Transverse colon (tissue), 4 donors: Measurements from ENCODE around the gene ZBTB20.

ENCODE experiments used
- CTCF ChIP-seq, 5 experiments: fragments of 200-600 bp in 3 of 5; fragments of 450-650 bp in 2 of 5; sonication (generic) in 3 of 5; IDR thresholded peaks; 1 replicate in 2 of 5; 2 replicates in 3 of 5; pipeline ENCODE4 v1.5.1; 2016 to 2017; ENCODE audit warnings: antibody characterized with exemption in 5 of 5, inconsistent platforms in 3 of 5, mild to moderate bottlenecking in 2 of 5, moderate library complexity in 1 of 5
- EP300 ChIP-seq: sonication (generic); formaldehyde crosslinking; IDR thresholded peaks from one replicate; pipeline ENCODE4 v1.6.1; 2017; ENCODE audit warnings: antibody characterized with exemption, low read depth
- POLR2A ChIP-seq: fragments of 450-650 bp; IDR thresholded peaks from one replicate; pipeline ENCODE4 v1.6.1; 2016; ENCODE audit warnings: antibody characterized with exemption, mild to moderate bottlenecking, moderate library complexity
- POLR2AphosphoS5 ChIP-seq, 3 donors: sonication (generic); formaldehyde crosslinking; IDR thresholded peaks; one replicate each; pipeline ENCODE4 v1.6.1; 2016; ENCODE audit warnings: antibody characterized with exemption in 3 of 3

GRCh38 chr3:114857299-114857701 is 289.8 kb downstream of the ZBTB20 start:
- no peak for TF ChIP-seq POLR2AphosphoS5 (IDR thresholded peaks at IDR 0.05)
- TF ChIP-seq CTCF (IDR thresholded peaks at IDR 0.05) = no peak
- no peak for TF ChIP-seq POLR2A
- no peak for TF ChIP-seq EP300
